Activated CD4-positive, CD25-positive, alpha-beta regulatory T cell (primary cell): Measurements from ENCODE around the gene CACNA1B.
"Not testable (repeated sequence)": the region's sequence is repeated elsewhere in the genome, so short reads cannot be mapped to it uniquely, and the experiment has no call there.

Experiments used
- DNase-seq, 4 experiments: peaks; one replicate each; lab custom pipeline; 2025; lab: John Stamatoyannopoulos, UW

The CACNA1B gene

GRCh38 chr9:137866226-137867141, 11.1 kb upstream of the CACNA1B start:
- DNase-seq: no peak

- no peak for DNase-seq
Measured at GRCh38 chr9:137870432-137870831, 7.2 kb upstream of the CACNA1B start.

- DNase-seq: no peak
Measured at GRCh38 chr9:137872296-137872695, 5.3 kb upstream of the CACNA1B start.

DNA sequence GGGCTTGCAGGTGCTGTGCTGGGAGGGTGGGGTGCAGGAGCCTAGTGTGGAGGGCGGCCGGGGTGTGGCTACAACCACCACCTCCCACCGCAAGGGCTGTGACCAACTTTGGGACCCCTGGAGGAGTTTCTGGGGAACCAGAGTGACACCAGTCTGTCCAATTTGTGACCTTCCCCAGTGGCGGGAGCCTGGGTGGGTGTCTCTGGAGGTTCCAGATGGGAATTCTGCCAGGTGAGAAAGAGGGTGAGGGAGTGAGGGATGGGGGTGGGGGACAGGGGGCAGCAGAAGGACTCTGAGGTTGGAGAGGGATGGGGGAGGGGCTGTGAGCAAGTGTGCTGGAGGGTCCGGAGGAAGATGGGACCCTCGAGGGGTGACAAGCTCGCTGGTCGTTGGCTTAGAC, 4.2 kb upstream of the CACNA1B start:
- no peak for DNase-seq

GRCh38 chr9:137873858-137874362, 3.7 kb upstream of the CACNA1B start:
- no peak for DNase-seq

DNA sequence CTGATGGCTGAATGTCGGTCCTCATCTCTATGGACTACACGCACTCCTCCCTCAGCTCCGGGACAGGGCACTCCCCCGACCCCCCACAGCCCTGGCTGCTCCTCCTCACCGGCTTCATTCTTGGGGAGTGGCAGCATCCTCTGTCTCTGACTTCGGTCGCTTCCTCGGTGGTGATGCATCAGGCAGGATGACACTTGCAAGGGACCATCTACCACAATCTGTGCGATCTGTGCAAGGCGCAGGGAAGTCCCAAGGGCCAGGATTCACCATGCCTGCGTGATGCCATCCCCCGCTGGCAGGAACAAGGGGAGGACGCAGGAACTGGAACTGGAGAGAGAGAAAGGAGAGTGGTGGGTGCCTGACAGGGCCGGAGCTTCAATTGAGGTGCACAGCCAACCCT, 2.2 kb upstream of the CACNA1B start:
- DNase-seq: no peak

DNA sequence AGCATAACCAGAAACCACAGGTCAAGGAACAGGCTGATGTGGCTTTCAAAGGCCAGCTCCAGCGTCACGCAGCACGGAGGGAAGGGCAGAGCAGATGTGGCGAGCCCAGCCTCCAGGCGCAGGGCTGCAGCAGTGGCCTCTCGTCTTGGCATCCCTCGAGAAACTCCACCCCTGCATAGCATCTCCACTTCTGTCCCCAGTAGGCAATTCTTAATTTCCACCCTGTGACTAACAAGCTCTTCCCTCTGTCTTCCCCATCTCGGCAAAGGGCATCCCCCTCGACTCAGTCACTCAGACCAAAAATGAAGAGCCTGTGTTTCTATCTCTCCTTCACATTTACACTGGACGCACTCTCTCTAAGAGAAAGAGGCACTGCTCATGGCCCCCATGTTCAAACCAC, 1.7 kb upstream of the CACNA1B start:
- no peak for DNase-seq

- no peak for DNase-seq
Measured at GRCh38 chr9:137876269-137876668, 1.3 kb upstream of the CACNA1B start.

DNA sequence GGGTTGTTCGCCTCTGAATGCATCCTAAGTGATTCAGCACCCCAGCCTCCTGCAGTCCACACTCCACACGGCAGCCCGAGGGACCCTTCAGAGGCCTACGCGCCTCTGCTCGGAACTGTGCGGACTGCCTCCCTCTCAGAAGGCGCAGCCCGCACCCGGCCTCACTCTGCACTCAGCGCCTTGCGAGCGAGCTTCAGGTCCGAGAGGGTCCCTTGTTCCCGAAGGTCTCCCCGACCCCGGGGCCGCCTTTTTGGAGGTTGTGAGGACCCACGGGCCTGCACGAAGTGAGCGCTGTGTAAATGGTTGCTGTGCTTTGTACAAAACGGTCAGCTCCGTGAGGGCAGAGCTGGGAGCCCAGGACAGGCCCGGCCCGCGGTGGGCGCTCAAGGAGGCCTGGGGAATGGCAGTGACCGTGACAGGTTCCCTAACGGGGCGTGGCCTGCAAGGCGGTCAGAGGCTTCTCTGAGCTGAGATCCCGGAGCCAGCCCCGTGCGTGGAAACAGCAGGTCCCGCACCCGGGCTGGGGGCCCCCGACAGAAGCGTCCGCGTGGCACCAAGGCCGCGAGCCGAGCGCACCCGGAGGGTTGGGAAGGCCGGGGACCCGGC, 698 bp upstream of the CACNA1B start:
- DNase-seq: no peak

DNA sequence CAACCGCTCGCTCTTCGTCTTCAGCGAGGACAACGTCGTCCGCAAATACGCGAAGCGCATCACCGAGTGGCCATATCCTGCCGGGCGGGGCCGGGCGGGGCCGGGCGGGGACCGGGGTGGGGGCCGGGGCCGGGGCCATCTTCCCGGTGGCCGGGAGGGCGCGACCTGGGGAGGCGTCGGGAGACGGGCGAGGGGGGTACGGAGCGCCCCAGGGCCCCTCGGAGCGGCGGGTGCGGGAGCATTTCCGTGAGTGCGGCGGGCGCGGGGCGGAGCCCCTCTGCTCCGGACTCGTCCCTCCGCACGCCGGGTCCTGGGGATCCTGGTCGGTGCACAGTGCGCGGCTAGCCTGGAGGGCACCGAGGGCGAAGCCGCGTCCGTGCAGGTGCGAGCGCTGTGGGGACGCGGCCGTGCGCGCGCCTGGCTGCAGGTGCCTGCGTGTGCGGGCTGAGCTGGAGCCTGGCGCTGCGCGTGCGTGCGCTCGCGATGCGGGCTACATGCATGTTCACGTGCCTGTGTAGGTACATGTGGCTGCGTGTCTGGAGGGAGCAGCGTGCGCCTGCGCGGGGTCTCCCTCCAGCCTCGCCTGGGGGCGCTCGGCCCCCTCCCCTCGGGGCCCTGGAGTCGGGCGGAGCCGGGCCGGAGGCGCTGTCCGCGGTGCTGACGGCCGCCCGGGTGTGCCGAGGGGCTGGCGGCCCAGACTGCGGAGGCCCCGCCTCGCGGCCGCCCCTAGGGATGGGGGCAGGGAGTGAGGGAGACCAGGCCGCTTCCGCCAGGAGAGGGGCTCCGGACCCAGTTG, 762 bp downstream of the CACNA1B start:
- DNase-seq: no peak

GRCh38 chr9:137879052-137879451, 1.5 kb downstream of the CACNA1B start:
- no peak for DNase-seq

DNA sequence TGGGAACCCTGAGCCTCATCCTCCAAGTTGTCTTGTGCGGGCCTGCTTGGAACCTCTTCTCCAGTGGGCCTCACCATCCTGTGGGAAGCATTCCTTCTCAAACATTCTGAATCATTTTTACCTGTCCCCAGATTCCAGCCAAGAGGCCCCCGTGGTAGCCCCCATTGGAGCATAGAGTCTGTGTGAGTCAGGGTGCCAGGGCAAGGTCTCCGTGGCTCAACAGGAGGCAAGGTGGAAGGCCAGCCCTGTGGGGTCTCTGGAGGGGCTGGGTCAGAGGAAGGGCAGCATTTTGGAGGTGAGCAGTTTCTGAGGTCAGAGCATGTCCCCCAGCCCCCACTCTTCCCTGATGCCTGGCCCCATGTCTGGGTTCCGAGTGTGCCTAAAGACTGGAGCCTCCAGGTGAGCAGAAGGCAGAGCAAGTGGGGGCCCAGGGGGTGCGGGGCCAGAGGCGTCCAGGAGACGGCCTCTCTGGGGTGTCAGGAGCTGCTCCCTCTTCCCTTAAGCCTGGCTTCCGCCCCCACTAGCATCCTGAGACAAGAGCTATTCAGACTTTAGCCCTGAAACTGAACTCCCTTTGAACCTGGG, 2.1 kb downstream of the CACNA1B start:
- no peak for DNase-seq

DNA sequence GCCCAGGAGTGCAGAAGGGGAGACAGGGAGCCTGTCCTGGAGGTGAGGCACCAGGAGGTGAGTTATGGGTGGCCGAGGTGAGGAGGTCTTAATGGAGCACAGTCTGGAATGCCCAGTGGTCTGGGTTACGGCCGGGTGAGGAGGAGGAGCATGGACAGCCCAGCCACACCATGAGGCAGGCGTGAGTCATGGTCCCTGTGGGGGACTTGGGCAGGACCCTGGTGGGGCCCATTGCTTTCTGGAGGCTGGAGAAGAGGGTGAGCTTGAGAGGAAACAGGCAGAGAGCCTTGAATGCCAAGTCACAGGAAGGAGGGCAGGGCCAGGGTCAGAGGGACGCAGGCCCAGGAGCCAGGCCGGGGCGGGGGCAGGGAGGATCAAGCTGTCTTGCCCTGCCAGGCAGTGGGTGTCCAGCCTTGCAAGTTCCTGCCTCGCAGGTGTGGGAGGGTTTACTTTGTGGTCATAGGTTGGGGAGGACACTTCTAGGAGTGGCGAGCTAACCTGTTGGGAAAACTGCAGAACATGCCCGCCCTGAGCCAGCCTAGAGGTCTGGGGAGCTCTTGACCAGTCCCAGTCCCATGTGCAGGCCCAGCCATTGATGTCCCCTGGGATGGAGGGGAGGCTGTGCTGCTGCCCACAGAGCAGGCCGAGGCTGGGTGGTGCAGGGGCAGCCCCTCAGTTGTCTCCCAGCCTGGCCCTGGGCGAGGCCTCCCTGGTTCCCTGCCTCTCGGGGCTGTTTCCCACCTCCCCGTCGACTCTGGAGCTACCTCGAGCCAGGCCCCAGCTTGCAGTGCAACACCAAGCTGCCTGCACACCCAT, 2.8 kb downstream of the CACNA1B start:
- DNase-seq: no peak

GRCh38 chr9:137880976-137881530, 3.5 kb downstream of the CACNA1B start:
- DNase-seq: no peak

- no peak for DNase-seq
Measured at GRCh38 chr9:137881591-137882505, 4.3 kb downstream of the CACNA1B start.

DNA sequence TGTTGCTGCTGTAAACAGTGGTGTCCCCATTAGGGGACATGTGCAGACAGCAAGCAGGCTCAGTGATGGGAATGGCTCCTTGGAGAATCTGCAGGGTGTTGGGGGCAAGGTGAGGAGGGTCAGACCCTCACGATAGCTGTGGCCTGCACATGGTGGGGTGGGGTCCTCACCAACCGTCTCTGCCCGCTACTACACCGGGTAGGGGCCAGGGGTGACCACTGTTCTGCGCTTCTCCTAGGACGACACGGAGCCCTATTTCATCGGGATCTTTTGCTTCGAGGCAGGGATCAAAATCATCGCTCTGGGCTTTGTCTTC, 4.9 kb downstream of the CACNA1B start:
- DNase-seq: no peak

DNA sequence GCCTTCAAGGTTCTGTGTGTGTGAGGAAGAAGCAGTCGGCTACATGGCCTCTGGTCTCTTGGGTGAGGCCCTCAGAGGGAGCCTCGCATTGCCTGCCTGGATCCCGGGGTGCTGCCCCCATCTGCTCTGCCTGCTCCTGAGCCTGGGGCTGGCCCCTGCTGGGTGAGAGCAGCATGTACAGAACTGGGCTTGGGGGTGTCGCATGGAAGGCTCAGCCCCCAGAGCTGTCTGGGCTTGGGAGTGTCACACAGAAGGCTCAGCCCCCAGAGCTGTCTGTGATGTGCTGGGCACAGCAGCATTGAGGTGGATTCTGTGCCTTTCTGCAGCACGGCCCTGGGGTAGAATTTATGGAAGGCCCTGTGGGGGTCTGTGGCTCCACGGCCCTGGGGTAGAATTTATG, 6.4 kb downstream of the CACNA1B start:
- not testable (repeated sequence) for DNase-seq

GRCh38 chr9:137884547-137884946, 7.0 kb downstream of the CACNA1B start:
- not testable (repeated sequence) for DNase-seq

GRCh38 chr9:137885121-137885520, 7.5 kb downstream of the CACNA1B start:
- not testable (repeated sequence) for DNase-seq

DNA sequence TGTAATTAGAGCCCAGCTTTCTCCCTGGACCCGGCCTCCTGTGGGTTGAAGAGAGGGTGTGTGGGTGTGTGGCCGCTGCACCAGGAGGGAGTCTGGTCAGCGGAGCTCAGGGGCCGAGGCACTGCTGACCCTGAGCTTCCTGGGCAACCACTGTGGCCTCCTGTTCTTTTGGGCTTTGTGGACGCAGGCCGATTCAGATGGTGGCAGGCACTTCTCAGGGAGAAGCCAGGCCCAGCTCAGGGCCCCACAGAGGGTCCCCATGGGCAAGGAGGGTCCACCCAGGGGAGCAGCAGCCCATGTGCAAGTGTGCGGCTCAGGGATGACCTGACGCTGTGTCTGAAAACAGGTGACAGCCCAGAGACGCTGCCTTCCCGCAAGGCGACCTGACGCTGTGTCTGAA, 11.0 kb downstream of the CACNA1B start:
- not testable (repeated sequence) for DNase-seq
